8988T (cell line): ENCODE results near the gene C12orf43.

Experiments
- DNase-seq: peaks from one replicate; pipeline ENCODE4 v3.0.0; 2011

Gene C12orf43

DNA sequence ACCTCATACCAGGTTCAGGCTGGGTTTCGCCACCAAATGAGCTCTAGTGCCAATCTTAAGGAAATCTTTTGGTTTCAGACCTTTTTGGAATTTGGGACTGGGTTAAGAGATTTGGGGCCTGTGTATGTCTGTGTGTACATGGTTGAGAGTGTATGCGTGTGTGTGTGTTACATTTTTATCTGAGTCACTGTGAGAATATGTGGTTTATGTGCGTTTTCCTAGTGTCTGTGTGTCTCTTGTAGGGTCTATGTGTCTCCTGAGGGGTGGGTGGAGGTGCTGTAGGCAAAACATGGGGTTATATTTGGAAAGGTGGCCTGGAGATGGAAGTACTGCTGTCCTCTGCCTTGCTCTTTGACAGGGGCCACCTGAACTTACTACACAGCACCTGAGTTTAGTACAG, 17.9 kb downstream of the C12orf43 start:
- no peak for DNase-seq

DNA sequence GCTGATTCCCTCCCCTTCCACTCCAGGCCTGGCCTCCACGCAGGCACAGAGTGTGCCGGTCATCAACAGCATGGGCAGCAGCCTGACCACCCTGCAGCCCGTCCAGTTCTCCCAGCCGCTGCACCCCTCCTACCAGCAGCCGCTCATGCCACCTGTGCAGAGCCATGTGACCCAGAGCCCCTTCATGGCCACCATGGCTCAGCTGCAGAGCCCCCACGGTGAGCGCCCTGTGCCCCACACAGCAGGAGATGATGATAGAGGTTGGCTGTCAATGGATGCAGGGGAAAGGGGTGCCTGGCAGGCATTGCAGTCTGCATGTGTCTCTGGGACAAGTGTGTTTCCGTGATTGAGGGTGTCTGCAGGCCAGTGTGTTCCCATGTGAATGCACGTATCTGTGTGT, 18.8 kb downstream of the C12orf43 start:
- DNase-seq, result no peak

DNA sequence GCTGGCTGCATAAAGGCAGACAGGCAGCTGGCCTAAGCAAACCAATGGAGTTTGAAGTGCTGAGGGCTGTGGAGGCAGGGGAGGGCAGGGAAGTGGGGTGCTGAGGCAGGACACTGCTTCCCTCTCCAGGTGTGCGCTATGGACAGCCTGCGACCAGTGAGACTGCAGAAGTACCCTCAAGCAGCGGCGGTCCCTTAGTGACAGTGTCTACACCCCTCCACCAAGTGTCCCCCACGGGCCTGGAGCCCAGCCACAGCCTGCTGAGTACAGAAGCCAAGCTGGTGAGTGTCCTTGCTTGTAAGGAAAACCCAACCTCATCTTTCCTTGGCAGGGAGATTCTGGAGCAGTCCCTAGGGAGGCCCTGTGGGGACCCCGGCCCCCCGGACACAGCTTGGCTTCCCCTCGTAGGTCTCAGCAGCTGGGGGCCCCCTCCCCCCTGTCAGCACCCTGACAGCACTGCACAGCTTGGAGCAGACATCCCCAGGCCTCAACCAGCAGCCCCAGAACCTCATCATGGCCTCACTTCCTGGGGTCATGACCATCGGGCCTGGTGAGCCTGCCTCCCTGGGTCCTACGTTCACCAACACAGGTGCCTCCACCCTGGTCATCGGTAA, 20.0 kb downstream of the C12orf43 start:
- no peak for DNase-seq

DNA sequence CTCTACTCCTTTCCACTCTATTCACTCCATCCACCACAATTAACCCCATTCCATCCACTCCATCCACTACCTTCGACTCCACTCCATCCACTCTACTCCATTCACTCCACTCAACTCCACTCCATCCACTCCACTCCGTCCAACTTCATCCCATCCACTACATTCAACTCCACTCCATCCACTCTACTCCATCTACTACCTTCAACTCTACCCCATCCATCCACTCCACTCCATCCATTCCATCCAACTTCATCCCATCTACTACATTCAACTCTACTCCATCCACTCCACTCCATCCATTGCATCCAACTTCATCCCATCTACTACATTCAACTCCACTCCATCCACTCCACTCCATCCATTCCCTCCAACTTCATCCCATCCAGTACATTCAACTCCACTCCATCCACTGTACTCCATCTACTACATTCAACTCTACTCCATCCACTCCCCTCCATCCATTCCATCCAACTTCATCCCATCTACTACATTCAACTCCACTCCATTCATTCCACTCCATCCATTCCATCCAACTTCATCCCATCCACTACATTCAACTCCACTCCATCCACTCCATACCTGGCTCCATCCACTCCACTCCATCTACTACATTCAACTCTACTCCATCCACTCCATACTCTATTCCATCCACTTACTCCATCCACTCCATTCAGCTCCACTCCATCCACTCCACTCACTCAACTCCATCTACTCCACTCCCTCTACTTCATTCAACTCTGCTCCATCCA, 21.5 kb downstream of the C12orf43 start:
- DNase-seq, result no peak

DNA sequence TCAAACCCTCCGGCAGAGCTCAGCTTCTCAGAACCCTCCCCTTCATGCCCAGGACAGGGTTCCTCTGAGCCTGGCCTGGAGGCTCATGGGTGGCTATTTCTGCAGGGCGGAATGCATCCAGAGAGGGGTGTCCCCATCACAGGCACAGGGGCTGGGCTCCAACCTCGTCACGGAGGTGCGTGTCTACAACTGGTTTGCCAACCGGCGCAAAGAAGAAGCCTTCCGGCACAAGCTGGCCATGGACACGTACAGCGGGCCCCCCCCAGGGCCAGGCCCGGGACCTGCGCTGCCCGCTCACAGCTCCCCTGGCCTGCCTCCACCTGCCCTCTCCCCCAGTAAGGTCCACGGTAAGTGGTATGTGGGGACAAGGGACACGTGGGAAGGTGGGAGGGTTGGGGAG, 22.2 kb downstream of the C12orf43 start:
- DNase-seq, result no peak

DNA sequence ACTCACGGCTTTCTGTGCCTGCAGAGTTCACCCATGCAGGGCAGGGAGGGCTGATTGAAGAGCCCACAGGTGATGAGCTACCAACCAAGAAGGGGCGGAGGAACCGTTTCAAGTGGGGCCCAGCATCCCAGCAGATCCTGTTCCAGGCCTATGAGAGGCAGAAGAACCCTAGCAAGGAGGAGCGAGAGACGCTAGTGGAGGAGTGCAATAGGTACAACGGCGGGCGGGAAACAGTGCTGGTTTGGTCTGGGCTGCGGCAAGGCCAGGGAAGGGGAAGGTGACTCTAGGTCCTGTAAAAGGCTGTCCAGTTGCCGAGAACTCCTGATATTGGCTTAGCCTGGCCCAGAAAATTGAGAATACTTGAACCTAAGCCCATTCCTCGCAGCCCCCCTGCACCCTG, 22.8 kb downstream of the C12orf43 start:
- no peak for DNase-seq

DNA sequence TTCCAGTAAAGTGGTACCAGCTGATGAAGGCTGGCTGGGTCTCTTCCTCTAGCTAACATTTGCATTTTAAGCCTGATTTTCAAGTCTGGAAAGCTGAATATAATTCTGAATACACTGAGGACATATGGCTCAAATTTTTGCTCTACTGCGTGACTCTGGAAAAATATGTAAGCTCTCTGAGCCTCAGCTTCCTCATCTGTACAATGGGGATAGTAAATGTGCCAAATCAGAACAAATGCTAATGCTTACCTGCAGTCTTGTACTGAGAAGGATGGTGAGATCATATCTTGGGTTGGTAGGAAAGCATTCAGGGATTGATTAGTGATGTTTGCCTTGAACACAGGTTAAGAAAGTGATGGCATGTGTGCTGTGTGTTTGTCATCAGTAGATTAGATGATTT, 23.3 kb downstream of the C12orf43 start:
- no peak for DNase-seq

DNA sequence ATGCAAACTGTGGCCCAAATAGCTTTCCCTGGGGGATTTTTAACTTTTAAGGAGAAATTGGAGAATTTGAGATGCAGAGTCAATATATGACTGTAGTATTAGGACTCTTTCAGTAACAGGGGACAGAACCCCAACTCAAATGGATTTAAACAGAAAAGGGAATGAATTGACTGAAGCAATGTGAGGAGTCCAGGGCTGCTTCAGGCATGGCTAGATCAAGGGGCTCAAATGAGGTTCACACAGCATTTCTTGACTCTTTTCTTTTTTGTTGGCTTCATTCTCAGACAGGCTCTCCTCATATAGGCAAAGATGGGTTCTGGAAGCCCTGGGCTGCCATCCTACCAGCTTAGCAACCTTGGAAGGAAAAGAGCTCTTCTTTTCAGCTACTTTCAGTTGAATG, 24.3 kb downstream of the C12orf43 start:
- DNase-seq, result no peak

DNA sequence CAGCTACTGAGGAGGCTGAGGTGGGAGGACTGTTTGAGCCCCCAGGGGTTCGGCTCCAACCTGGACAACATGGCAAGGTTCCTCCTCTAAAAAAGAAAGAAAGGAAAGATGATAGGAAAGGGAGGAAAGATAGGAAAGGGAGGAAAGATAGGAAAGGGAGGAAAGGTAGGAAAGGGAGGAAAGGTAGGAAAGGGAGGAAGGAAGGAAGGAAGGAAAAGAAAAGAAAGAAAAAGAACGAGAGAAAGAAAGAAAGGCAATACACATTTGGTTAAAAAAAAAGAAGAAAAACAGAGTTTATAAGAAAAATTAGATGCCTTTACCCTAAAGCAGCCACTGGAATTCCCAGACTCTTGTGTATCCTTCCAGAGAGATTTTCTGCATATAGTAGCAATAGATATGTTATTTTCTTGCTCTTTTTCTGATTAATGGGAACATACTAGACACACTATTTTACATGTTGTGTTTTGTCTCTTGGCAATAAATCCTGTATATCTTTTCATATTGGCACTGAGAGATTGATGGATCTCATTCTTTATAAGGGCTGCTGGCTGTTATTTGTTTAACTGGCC, 25.7 kb downstream of the C12orf43 start:
- no peak for DNase-seq

DNA sequence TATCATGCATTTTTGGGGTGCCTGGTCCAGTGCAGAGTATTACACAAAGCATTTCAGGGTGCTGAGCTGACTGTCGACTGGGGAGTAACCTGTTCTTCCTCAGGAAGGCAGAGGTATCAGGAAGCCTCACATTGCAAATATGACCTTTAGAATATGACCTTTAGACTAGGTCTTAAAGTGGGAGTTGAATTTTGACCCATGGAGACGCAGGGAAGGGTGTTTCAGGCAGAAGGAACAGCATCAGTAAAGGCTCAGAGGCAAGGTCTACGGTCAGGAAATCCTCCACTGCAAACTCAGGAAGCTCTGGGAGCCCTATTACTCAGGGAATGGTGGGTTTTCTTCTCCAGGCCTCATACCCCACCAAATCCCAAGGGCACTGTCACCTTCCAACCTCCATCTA, 26.6 kb downstream of the C12orf43 start:
- no peak for DNase-seq

DNA sequence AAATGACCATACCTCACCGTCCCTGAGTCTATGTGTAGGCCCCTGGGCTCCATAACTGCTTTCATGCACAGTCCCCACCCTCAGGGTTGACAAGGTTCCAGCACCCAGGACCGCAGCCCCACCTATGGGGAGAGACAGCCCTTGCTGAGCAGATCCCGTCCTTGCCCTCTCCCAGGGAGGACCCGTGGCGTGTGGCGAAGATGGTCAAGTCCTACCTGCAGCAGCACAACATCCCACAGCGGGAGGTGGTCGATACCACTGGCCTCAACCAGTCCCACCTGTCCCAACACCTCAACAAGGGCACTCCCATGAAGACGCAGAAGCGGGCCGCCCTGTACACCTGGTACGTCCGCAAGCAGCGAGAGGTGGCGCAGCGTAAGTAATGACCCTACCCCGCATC, 27.6 kb downstream of the C12orf43 start:
- DNase-seq, result no peak

DNA sequence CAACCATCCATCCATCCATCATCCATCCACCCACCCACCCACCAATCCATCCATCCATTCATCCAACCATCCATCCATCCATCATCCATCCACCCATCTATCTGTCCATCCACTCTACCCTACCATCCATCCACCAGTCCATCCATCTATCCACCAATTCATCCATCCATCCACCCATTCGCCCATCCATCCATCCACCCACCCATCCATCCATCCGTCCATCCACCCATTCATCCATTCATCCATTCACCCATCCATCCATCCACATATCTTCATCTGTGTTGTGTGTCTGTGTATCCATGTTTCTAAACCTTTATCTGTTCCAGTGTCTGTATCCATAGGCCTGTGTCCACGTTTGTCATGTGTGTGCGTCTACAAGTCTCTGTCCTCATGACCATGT, 28.1 kb downstream of the C12orf43 start:
- no peak for DNase-seq

DNA sequence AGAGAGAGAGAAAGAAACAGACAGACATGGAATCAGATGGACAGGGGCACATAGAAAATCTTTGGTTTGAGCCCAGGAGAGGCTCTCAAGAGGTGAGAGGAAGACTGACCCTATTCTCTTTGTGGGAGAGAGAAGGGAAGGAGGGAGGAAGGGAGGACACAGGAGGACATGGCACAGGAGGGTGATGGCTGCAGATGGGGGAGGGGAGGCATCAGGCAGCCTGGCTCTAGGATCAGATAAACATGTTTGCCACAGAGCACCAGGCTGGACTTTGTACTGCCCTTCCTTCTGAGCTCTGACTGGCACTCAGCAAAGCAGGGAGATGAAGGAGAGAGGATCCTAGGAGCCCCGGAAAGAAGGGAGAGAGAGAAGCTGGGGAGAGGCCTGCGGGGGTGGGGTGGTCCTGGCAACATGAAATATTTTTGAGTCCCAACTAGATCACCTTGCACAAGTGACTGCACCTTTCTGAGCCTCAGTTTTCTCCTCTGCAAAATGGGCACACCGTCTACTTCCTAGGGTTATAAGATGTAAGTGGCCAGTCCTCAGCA, 31.9 kb downstream of the C12orf43 start:
- DNase-seq, result no peak

DNA sequence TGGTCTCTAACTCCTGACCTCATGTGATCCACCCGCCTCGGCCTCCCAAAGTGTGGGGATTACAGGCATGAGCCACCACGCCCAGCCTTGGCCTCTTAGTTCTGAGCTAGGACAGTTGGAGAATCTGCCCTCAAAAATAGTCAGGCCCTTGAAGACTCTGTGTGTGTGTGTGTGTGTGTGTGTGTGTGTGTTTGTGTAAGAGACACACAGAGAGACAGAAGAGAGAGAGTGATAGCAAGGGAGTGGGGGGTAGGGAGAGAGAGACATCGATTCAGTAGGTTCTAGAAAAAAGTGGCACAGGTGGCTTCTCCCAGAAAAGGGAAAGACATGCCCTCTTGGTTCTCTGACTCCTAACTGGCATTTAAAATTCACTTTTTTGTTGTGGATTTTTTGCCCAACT, 32.5 kb downstream of the C12orf43 start:
- no peak for DNase-seq

DNA sequence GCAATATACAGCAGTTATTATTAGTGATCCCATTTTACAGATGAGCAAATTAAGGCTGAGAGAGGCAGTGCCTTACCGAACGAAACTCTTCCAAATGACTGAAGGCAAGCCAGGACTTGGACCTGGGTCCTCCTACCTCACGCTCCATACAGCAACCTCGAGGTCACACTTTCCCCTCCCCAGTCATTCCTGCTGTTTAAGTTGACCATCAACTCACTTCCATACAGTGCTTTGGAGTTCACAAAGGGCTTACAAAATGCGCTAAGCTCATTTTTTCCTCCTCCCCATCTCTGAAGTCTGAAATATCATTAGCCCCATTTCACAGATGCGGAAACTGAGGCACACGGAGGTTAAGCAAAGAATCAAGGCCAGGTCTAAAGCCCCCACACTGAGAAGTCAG, 33.6 kb downstream of the C12orf43 start:
- no peak for DNase-seq

DNA sequence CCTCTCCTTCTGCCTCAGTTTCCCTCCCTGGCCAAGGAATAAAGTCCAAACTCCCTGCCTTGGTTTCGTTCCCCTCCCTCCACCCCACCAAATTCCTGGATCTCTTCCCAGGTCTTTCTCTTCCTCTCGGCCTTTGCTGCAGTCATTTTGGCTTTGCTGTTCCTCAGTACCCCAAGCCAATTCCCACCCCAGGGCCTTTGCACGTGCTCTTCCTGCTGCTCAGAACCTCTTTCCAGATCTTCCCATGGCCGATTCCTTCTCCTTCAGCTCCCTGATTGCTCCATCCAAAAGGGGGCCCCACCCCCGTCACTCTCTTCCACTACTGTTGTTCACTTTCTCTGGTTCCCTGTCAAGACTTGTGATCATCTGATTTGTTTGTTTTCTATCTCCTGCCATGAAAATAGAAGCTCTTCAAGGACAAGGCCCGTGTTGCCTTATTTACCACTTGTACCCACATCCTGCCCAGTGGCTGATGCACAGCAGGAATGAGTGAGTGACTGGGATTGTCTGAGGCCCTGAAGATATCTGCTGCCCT, 34.8 kb downstream of the C12orf43 start:
- no peak for DNase-seq

DNA sequence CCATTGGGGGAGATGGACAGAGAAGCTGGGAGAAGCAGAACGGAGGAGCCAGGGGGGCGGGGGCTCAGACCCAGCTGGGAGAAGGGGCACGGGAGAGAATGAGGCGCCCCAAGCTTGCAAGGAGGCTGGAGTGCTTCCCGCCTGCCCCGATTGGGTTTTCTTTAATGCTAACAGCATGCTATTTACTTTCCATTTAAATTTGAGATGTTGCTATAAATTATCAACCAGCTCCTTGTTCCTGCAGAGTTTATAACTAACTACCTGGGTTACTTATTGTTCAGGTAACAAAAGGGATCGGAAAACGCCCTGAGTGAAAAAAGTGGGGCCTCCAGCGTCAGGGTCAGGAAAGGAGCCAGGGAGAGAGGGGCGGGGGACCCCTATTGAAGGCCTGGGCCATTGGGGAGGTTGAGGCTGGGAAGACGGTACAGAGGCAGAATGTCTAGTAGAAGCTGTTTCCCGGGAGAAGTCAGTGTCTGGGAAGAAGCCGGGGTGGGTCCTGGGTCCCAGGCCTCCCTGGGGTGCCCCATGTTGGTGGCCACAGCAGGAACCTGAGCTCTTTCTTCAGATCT, 35.4 kb downstream of the C12orf43 start:
- no peak for DNase-seq

DNA sequence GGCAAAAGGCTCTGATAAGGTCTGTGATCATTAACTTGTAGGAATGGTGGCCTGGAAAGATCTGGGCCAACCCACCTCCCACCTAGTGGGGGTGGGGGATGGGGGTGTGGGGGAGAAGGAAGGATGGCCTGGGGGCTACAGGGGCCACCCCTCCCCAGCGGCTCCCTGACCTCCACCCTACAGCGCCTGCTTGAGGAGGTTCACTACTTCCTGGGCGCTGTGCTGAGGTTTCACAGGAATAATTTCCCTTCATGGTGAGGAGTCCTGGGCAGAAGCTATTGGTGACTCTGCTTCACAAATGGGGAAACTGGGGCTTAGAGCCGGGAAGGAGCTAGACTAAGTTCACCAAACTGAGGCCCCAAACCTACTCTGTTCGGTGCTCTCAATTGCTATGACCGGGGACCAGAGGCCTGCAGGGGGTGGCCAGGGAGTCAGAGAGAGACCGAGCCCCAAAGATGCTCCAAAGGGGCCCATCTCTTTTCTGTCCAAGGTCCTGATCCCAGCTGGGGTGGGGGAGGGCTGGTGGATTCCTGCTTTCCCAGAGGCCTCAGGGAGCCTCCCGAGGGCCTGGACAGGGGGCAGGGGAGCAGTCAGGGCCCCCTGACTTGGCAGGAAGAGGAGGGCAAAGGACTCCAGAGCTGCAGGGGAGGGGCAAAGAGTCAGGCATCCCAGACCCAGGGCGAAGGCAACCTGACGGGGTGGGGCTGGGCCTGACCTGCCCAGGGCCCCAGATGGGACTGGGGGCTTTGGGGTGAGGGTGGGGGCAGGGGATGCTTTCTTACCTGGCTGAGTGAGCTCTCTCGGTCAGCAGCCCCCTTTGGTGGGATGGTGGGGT, 36.2 kb downstream of the C12orf43 start:
- no peak for DNase-seq

DNA sequence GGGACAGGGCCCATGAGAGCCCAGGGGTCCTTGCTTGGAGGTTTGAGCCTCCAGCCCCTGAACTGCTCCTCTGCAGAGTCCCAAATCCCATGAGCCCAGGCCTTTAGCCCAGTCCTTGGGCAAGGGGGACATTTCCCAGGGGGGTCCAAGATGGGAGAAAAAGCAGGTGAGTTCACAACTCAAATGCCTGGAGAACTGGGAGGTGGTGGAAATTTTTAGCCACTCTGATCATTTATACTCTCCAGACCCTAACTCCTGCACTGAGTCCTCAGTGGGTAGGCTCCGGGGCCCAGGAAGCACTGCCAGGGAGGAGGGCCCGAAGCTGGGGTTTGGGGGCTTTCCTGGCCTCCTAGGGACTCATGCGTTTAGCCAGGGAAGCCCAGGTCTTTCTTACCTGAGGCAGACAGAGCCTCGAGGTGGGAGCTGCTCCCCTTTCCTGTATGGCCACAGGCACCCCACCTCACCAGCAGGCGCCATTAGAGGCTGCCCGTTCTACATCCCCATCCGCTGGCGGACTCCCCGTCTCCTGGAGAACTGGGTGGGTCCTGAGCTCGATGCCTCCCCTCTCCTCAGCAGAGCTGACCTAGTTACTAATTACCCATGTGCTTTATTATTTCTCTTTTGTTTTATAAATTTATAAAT, 36.9 kb downstream of the C12orf43 start:
- no peak for DNase-seq

DNA sequence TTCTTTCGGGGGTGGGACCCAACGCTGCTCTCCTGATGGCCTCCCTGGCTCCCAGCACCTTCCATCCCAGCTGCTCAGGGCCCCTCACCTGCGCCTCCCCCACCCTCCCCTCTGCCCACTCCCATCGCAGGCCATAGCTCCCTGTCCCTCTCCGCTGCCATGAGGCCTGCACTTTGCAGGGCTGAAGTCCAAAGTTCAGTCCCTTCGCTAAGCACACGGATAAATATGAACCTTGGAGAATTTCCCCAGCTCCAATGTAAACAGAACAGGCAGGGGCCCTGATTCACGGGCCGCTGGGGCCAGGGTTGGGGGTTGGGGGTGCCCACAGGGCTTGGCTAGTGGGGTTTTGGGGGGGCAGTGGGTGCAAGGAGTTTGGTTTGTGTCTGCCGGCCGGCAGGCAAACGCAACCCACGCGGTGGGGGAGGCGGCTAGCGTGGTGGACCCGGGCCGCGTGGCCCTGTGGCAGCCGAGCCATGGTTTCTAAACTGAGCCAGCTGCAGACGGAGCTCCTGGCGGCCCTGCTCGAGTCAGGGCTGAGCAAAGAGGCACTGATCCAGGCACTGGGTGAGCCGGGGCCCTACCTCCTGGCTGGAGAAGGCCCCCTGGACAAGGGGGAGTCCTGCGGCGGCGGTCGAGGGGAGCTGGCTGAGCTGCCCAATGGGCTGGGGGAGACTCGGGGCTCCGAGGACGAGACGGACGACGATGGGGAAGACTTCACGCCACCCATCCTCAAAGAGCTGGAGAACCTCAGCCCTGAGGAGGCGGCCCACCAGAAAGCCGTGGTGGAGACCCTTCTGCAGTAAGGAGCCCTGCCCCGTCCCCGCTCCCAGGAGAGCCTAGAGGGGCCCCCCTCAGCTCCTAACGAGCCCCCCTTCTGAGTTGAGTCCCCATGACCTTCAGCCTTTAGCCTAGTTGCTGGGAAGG, 37.7 kb downstream of the C12orf43 start, which contains the start of gene HNF1A:
Gene HNF1A (plus strand): TSS at position 248 of the 924 bp plus-strand sequence. CDS start 226 bp downstream, at position 474.
- no peak for DNase-seq
